Adipose tissue (tissue), 3 donors: Measurements from ENCODE around the gene ZNF556. TPM values are rescaled to one million over a fixed set of nuclear protein-coding genes. Genes with fewer than 3 reads are reported as not detected.
"Not testable (repeated sequence)": the region's sequence is repeated elsewhere in the genome, so short reads cannot be mapped to it uniquely, and the experiment has no call there.

Source experiments
- H3K27ac ChIP-seq: one replicate; pipeline ENCODE4 v1.5.1; 2013; ENCODE audit warnings: low read depth, low read length
- WGBS, 3 donors: extraction: QIAGEN DNeasy Blood & Tissue Kit; methylation state at CpG; one replicate each; pipeline ENCODE4 v1.1.7; 2013; 5-methylcytosine and 5-hydroxymethylcytosine counted together
- polyA plus RNA-seq, 3 donors: library from polyadenylated mRNA; stranded (reverse); fragments of 200-250 nt; gene quantifications; one replicate each; pipeline ENCODE4 v1.2.3, GENCODE V29; 2013
- donor health status: healthy with polysubstance abuse.
- donor health status: Bipolar disorder and iron deficiency.
- donor health status: healthy.

ZNF556 gene
- polyA plus RNA-seq, 3 donors = 0.17 TPM; not detected in 2

GRCh38 chr19:2850256-2850925 is 16.7 kb upstream of the ZNF556 start:
- no peak overlapping the region for H3K27ac ChIP-seq
- 90 to 96% (median 90%) methylated on average over 3 of the region's 3 CpGs for WGBS, 3 donors

DNA sequence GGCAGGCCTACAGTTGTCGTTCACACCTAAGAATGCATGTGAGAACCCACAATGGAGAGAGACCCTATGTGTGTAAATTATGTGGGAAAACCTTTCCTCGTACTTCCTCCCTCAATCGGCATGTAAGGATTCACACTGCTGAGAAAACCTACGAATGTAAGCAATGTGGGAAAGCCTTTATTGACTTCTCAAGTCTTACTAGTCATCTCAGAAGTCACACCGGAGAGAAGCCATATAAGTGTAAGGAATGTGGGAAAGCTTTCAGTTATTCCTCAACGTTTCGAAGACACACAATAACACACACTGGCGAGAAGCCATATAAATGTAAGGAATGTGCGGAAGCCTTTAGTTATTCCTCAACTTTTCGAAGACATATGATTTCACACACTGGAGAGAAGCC is 14.5 kb upstream of the ZNF556 start:
- H3K27ac ChIP-seq = no peak overlapping the region
- WGBS, 3 donors = 97 to 98% (median 97%) methylated on average over 10 of the region's 10 CpGs

GRCh38 chr19:2853015-2853606 is 14.0 kb upstream of the ZNF556 start:
- 98 to 99% (median 99%) methylated on average over 11 of the region's 11 CpGs for WGBS, 3 donors
- H3K27ac ChIP-seq = no peak overlapping the region

DNA sequence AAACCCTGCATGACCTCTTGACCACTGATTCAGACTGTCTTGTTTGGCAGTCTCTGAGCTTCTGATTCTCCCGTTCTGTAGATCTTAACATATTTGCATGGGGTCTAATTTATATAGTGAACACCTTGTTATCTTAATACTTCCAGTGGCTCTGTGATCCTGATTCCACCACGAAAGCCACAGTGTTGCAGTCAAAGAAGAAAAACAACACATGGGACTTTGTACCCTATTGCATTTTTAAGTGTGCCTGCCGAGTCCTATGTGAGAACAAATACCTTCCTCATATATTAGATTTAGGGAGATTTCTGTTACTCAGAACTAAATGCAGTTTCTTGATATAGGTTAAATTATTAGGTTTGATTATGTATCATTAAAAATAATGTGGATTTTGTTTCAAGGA is 12.3 kb upstream of the ZNF556 start:
- 95 to 100% (median 99%) methylated on average over 3 of the region's 3 CpGs for WGBS, 3 donors
- H3K27ac ChIP-seq = no peak overlapping the region

- 90 to 96% (median 91%) methylated on average over 5 of the region's 5 CpGs for WGBS, 3 donors
- no peak overlapping the region for H3K27ac ChIP-seq
These were observed 10.6 kb upstream of the ZNF556 start for GRCh38 chr19:2856457-2857050.

GRCh38 chr19:2858864-2859263 is 8.3 kb upstream of the ZNF556 start:
- WGBS, 3 donors = 72 to 77% (median 74%) methylated on average over 27 of the region's 27 CpGs
- H3K27ac ChIP-seq = no peak overlapping the region

DNA sequence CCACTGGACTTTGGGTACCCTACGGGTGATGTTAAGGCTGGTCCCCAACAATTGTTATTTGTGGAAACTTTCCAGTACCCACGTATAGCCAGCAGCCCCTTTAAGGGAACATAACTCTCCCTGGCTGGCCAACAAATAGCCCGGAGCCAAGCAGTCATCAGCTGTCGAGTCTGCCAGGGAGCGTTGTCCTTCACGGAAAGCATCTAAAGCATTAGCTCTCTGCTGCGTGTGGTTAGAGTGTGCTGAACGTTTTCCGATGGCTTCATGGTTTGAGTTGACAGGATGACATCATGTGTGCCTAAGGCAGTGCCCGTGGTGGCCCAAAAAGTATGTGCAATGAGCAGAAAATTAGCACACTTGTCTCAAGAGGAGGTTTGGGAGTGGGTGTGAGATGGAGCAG is 3.3 kb upstream of the ZNF556 start:
- WGBS, 3 donors = 47 to 84% (median 77%) methylated on average over 10 of the region's 10 CpGs

GRCh38 chr19:2865334-2866100 is 1.6 kb upstream of the ZNF556 start:
- H3K27ac ChIP-seq = no peak overlapping the region
- WGBS, 3 donors = 32 to 62% (median 58%) methylated on average over 12 of the region's 12 CpGs

More for the DNA sequence above, 3.3 kb upstream of the ZNF556 start:
- H3K27ac ChIP-seq = no peak overlapping the region

GRCh38 chr19:2866495-2867024 is 575 bp upstream of the ZNF556 start:
- WGBS, 3 donors = 79 to 81% (median 80%) methylated on average over 8 of the region's 8 CpGs
- no peak overlapping the region for H3K27ac ChIP-seq

GRCh38 chr19:2869618-2870017 is 2.5 kb downstream of the ZNF556 start:
- WGBS, 3 donors = 84 to 87% (median 86%) methylated on average over 10 of the region's 10 CpGs

GRCh38 chr19:2872175-2872574 is 5.0 kb downstream of the ZNF556 start:
- 7 to 32% (median 20%) methylated on average over 2 to 10 of the region's 11 CpGs for WGBS, 3 donors
- H3K27ac ChIP-seq = not testable (repeated sequence)

More at GRCh38 chr19:2869618-2870017, 2.5 kb downstream of the ZNF556 start:
- no peak overlapping the region for H3K27ac ChIP-seq

- WGBS, 3 donors = 88 to 90% (median 89%) methylated on average over 32 of the region's 32 CpGs
- no peak overlapping the region for H3K27ac ChIP-seq
These were observed 10.5 kb downstream of the ZNF556 start for GRCh38 chr19:2877398-2878331.

GRCh38 chr19:2883686-2884439 is 16.7 kb downstream of the ZNF556 start:
- 87 to 91% (median 88%) methylated on average over 14 of the region's 14 CpGs for WGBS, 3 donors
- no peak overlapping the region for H3K27ac ChIP-seq

DNA sequence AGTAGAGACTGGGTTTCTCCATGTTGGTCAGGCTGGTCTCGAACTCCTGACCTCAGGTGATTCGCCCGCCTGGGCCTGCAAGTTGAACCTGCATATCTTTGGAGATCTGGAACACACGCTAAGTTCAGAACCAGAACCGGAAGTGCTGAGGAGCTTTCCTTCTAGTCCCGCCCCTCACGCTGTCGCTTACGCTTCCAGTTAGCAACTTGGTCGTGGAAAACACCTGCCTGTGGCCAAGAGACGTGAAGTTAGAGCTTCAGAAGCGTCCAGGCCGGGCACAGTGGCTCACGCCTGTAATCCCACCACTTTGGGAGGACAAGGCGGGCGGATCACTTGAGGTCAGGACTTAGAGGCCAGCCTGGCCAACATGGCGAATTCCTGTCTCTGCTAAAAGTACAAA is 18.6 kb downstream of the ZNF556 start:
- H3K27ac ChIP-seq = no peak overlapping the region
- WGBS, 3 donors = 85 to 90% (median 86%) methylated on average over 17 of the region's 17 CpGs

DNA sequence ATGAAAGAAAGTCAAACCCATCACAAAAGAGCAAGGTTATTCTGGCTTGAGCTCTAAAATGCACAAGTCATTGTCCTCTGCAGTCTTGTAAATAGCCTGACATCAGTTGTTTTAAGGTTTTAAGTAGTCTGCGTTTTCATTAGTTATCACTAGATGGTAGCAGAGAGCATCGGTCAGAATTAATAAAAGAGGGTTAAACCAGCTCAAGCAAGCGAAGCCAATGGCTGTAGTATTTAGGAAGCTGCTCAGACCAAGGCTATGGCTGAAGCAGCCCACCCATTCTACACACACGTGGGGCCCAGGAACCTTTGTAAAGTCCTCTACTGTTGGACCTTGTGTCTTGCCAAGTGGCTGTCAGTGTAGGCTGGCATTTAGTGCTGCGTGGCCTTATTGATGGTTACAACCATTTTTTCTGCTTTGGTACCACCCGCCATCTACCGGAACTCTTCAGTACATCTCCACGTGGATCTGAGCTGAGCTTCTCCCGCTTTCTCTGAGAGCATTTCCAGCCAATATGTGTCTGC is 20.3 kb downstream of the ZNF556 start:
- WGBS, 3 donors = 23 to 26% (median 24%) methylated on average over 9 of the region's 9 CpGs
- H3K27ac ChIP-seq = no peak overlapping the region

- WGBS, 3 donors = 44 to 65% (median 62%) methylated on average over 31 to 37 of the region's 37 CpGs
These were observed 21.6 kb downstream of the ZNF556 start for GRCh38 chr19:2888731-2889224.

DNA sequence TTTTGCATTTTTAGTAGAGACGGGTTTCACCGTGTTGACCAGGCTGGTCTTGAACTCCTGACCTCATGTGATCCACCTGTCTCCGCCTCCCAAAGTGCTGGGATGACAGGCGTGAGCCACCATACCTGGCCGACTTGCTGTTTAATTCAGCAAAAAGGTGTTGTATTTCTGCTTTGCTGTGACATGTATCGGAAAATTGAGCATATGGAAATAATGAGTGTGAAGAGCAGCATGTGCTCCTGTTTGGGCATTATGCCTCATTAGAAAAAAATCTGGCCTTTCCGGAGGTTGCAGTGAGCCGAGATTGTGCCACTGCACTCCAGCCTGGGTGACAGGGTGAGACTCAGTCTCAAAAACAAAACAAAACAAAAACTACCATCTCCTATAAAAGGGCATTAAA is 23.4 kb downstream of the ZNF556 start:
- not testable (repeated sequence) for H3K27ac ChIP-seq
- WGBS, 3 donors = 47 to 84% (median 83%) methylated on average over 8 of the region's 8 CpGs

More at GRCh38 chr19:2888731-2889224, 21.6 kb downstream of the ZNF556 start:
- H3K27ac ChIP-seq = no peak overlapping the region
